Epithelial cell of proximal tubule (primary cell): ENCODE measurements around the gene APH1B. TPM values are rescaled to one million over a fixed set of nuclear protein-coding genes. Genes with fewer than 3 reads are reported as not detected.

Experiments
- DNase-seq: peaks from one replicate; pipeline ENCODE4 v3.0.0-alpha.2; 2011; ENCODE audit warnings: low read depth
- H3K4me3 ChIP-seq: 2 replicates; pipeline ENCODE4 v1.5.1; 2011; ENCODE audit warnings: low read depth, mild to moderate bottlenecking, low read length
- total RNA-seq: library from RNA; depleted of rRNA; stranded (reverse); fragments of >200 nt; gene quantifications from 2 replicates; pipeline ENCODE4 v1.2.3, GENCODE V29; 2015
- TF ChIP-seq, protein P1 (sequence below): conservative IDR thresholded peaks from 2 replicates; pipeline ENCODE4 v1.5.1; 2012; ENCODE audit warnings: low read depth, mild to moderate bottlenecking, low read length

Gene APH1B
- total RNA-seq, 1 donor from 2014 or later, result 3.9 TPM

GRCh38 chr15:63252292-63252691, 25.1 kb upstream of the APH1B start:
- no peak for DNase-seq
- no peak overlapping the region for H3K4me3 ChIP-seq
- TF ChIP-seq, protein P1, sequence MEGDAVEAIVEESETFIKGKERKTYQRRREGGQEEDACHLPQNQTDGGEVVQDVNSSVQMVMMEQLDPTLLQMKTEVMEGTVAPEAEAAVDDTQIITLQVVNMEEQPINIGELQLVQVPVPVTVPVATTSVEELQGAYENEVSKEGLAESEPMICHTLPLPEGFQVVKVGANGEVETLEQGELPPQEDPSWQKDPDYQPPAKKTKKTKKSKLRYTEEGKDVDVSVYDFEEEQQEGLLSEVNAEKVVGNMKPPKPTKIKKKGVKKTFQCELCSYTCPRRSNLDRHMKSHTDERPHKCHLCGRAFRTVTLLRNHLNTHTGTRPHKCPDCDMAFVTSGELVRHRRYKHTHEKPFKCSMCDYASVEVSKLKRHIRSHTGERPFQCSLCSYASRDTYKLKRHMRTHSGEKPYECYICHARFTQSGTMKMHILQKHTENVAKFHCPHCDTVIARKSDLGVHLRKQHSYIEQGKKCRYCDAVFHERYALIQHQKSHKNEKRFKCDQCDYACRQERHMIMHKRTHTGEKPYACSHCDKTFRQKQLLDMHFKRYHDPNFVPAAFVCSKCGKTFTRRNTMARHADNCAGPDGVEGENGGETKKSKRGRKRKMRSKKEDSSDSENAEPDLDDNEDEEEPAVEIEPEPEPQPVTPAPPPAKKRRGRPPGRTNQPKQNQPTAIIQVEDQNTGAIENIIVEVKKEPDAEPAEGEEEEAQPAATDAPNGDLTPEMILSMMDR, result no peak

- H3K4me3 ChIP-seq, result no peak overlapping the region
- no peak for DNase-seq
- TF ChIP-seq, protein P1, result no peak
These were observed 22.4 kb upstream of the APH1B start for GRCh38 chr15:63254991-63255390.

DNA sequence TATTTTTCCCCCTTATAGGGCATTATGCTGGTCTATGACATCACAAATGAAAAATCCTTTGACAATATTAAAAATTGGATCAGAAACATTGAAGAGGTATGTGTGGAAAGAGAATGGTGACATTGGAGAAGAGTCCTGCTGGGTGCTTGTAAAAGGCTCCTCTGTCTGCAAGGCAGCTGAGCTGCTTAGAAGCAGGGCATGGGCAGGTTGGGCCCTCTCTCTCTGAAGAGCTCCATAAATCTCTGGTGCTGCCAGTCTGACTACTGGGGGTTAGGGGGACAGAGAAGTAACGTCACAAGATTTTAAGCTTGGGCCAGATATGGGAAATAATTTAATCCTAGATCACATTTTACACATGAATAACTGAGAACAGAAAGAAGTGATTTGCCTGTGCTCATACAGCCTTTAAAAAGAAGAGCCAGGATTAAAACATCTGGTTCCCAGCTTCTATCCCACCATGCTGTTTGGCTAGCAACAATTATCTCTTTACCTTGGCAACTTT, 21.9 kb upstream of the APH1B start:
- no peak overlapping the region for H3K4me3 ChIP-seq
- TF ChIP-seq, protein P1, result no peak
- no peak for DNase-seq

DNA sequence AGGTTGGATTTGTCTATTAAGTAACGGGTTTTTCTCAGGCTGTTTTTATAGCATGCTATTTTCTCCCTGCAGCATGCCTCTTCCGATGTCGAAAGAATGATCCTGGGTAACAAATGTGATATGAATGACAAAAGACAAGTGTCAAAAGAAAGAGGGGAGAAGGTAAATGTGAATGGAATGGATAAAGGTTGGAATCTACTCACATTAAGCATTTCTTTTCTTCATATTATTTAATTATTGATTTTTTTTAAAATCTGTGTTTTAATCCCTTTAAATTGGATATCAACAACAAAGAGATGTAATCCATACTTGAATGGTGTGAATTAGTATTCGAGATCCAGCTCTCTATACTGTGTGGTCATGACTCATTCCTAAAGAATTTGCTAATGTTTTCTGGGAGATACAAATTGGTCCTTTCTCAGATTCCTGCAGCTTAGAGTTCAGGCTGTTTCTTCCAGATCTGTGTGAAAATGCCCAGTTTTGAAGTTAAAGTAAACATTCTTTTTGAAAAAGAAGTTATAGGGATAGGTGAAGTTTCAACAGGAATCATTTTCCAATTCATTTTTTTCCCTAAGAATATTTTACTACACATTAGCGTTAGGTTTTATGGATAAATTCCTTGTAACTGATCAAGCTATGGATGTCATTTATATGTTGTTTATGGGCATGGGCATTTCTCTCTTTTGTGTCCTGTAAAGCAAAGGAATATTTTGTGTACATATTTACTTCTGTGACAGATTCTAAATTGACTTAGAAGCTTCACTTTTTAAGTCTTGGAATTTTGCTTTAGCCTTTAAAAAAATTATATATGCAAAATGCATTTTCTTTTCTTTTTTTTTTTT, 20.8 kb upstream of the APH1B start:
- TF ChIP-seq, protein P1, result no peak
- H3K4me3 ChIP-seq, result no peak overlapping the region
- no peak for DNase-seq

GRCh38 chr15:63258658-63259057, 18.7 kb upstream of the APH1B start:
- H3K4me3 ChIP-seq, result no peak overlapping the region
- no peak for DNase-seq
- TF ChIP-seq, protein P1, result no peak

DNA sequence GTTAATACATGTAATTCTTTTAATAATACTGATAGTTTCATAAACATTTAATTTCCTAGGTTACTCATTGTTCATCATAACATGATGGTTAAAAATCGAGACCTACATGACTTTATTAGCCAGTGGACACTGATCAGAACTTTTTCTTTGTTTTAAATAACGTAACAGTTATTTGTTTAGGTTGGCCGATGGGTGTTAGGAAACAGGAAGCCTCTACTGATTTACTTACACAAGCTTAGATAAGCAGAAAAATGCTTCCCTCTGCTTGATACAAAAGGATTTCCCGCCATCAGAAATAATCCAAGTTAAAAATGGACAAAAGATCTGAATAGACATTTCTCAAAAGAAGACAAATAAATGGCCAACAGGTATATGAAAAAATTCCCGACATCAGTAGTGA, 16.6 kb upstream of the APH1B start:
- DNase-seq, result no peak
- no peak overlapping the region for H3K4me3 ChIP-seq
- TF ChIP-seq, protein P1, result no peak

DNA sequence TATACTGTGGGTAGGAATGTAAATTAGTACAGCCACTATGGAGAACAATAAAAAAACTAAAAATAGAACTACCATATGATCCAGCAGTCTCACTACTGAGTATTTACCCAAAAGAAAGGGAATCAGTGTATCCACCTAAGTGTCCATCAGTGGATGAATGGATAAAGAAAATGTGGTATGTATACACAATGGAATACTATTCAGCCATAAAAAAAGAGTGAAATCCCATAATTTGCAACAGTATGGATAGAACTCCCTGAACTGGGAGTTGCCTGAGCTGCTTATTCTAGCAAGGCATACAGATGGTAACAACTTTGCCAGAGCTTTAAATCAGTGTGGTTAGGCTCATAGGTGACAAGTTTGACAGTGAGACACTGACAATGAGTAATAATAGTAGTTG, 16.1 kb upstream of the APH1B start:
- H3K4me3 ChIP-seq, result no peak overlapping the region
- no peak for DNase-seq
- TF ChIP-seq, protein P1, result no peak
